ENCODE data around the gene FAM20A.
"Not testable (repeated sequence)": the region's sequence is repeated elsewhere in the genome, so short reads cannot be mapped to it uniquely, and the experiment has no call there.

The FAM20A gene

DNA sequence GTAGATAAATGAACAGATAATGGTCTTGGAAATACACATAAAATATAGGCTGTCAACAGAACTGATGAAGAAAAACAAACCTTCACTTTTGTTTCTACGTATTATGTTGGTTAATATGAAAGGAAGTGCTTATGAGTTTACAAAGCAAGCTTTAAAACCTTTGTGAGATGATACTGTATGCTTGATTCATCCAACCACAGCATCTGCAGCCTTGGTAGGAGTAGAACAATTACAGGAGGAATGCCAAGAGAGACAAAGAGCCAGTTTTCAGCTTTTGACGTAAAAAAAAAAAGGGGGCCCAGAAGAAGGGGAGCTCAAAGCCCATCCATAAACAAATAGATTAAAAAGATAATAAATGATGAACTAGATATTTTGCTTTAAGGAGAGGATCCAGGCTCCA is 13.3 kb downstream of the FAM20A start:
- DNase-seq: no peak

DNA sequence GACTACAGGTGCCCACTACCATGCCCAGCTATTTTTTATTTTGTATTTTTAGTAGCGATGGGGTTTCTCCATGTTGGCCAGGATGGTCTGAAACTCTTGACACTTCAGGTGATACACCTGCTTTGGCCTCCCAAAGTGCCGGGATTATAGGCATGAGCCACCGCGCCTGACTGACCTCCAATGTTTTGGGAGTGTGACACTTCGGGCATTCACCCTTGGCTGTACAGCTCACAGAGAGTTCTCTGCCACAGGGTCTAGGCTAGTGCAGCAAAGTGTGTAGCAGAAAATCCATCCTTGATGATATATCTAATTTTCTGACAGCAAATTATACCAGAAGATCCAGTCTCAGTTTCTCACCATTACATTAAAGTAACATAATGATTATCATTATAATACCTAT is 14.1 kb downstream of the FAM20A start:
- DNase-seq: no peak

DNA sequence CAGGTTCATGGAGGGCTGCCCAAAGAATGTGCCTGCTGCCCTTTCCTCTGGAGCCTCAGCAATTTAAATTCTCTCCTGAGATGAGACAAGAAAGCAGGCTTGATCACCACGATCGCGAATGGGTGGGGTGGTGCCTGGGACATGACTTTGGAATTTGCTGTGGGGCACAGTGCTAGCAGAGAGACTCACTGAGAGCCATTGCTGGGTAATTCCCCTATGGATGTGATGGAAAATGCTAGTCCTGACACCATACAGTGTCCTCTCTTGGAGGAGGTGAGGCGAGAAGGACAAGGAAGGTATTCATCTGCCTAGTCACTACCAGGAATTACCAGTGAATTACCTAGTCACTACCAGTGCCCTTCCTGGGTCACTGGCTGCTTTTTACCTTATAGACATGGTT is 15.5 kb downstream of the FAM20A start:
- DNase-seq: no peak

DNA sequence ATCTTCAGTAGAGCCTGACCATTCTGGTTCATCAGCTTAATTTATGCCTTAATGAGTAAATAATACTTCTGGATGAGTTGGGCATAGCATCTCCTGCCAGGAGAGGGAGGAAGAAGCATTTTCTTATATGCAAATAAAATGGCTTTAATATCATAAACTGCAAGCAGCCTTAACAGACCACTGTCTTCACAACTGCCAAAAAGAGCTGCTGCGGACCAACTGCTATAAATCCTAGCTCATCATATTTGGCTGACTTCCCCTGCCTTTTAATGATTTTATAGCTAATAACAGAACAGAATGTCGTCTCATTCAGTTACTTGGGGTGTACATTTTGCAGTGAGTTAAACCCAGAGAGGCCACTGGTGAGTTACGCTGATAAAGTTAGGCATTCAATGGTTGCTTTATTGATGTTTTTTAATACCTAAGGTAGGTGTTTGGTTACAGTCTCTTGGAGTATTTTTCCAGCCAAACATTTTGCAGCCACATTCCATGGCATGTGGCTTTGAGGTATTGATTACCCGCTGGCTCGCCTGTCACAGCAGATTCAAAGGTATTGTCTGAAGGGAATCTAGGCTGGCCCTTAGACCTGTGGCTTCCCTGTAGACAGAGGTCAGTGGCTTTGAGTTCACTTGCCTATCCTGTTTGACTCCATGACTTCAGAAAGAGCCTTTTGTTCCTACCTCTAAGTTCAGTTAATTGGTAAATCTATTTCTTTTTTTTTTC is 16.4 kb downstream of the FAM20A start:
- no peak for DNase-seq

DNA sequence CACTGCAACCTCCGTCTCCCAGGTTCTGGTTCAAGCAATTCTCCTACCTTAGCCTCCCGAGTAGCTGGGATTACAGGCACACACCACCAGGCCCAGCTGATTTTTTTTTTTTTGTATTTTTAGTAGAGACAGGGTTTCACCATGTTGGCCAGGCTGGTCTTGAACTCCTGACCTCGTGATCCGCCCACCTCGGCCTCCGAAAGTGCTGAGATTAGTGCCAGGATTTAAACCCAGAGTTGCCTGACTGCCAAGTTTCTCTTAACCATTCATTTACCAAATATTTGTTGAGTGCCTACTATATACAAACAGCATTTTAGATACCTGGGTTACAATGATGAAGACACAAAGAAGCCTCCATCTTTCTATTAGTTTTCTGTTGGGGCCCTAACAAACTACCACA is 18.3 kb downstream of the FAM20A start:
- DNase-seq: not testable (repeated sequence)

DNA sequence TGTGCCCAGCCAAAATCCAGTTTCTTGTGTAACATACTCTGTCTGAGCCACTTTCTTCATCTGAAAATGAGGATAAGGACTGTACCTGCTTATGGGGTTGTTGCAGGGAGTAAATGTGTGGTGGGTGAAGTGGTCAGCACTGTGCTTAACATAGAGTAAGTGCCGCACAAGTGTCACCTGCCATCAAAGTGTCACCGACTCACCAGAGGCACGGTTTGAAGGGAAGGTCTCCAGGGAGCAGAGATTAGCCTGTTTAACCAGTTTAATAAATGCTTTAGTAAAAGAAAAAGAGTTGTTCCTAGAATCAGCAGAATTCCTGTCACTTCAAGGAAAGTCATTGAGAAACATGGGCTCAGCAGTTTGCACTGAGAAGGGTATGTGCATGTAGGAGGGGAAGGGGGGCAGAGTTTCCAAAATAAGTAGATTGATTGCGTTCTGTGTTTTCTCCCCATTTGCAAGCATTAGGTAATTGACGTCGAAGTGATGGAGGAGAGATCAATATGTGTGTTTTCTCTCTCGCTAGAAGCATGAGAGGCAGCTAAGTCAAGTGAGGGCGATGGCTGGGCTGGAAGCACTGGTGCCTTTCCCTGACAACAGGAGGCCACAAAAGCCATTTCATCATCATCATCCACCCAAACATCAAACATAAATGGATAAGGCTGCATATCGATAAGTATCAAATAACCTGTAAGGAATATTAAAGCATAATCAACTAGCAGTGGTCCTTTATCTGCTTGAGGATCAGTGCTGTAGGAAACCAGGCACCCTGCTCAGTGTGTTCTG is 19.1 kb downstream of the FAM20A start:
- DNase-seq: no peak

DNA sequence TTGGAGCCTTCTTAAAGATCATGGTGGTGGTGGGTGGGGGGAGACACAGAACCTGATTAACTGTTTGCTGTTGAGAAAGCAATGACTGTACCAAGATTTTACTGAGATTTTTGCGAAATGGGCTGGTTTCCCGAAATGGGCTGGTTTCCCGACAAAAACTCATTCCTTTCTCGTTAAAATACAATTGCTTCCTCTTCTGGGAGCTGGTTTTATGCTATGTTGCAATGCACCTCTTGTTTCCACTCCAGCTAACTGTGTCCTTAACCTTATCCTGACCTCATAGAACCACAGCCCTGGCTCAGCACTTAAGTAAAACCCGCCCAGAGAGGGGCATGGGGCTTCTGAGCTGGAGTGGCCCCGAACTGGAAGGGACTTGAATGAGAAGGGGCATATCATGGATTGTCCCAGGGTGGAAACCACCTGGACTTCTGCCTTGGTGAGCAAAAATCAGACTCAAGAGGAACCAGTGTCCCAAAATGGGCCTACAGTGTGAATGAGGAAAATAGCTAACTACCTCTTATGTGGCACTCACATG is 20.9 kb downstream of the FAM20A start:
- DNase-seq: peak in 2 of 14 donors; percentile 2 to 9

DNA sequence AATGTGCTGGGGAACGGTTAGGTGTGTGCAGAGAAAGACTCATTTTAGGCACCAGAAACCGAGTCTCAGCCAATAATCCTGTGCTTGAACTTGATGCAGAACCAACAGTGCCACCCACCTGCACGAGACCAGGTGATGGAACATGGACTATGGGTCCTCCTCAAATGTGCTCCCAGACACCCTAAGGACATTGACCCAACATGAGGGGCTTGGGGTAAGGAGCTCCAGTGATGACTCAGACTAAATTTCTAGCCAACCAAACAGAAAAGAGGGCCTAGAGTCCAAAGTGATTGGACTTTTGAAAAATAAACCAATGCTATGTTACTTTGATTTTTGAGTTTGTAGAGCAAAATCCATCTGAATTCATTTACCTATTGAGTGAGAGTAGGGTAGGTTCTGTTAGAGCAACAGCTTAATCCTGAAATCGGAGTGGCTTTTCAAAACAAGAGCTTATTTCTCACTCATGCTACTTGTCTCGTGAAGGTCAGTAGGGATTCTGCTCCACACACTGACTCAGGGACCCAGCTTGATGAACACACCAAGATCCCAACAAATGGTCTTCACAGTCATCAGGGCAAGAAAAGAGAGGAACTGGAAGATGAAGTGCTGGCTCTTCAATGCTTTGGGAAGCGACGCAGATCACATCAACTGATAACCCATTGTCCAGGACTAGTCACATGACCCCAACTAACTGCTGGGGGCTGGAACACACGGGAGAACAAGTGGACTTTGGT is 21.8 kb downstream of the FAM20A start:
- no peak for DNase-seq

DNA sequence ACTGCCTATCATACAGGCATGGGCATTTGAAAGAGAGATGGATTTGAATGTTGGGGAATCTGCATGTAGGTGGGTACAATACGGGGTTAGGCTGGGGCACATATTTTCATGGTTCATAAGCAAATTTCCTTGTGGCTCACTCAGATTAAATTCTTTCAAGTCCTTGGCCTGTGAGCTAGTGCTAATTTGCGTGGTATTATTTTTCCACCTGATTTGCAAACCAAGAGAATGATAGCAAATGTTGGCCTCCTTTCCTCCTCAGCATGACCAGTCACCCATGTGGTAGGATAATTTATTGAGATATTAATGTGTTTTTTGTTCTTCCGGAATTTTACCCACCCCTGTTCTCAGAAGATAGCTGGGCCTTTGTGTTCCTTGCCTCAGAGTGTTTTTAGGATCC is 22.9 kb downstream of the FAM20A start:
- DNase-seq: no peak

DNA sequence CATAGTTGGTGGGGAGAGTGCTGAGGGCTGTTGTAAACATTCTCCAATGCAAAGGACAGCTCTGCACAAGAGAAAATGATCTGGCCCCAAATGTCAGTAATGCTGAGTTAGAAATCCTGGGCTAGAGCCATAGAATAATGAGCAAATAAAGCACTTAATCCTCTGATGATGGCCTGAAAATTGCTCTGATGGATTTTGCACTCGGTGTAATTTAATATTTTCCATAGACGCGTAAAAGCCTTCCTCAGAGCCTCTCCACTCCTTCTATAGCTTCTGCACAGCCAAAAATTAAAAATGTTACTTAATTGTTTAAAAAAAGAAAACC is 23.7 kb downstream of the FAM20A start:
- no peak for DNase-seq

DNA sequence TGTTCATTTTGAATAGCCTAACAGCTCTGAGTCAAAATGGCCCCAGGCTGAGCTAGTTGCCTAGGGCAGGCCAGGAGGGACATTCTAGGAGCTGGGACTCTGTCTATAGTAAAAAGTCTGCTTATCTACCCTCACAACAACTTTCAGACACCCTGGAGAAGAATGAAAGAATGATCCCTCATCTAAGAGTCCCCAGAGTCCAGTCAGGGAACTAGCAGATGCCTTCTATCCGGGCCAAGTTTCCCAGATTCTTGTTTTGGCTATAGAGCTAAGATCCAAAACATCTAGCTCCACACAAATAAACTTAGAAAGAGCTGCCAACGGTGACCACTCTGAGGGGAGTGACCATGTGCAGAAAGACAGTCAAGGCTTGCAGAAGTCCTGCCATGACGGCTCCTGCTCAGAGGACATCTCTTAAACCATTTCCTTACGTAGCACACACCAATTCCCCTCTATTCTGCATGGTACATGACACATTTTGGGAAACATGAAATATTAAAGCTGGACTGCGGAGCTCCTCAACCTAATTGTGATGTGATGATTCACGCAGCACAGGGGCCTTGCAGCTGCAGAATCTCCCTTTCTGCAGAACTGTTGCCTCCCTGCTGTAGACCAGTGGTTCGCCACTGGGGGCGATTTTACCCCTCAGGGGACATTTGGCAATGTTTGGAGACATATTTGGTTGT is 24.2 kb downstream of the FAM20A start:
- no peak for DNase-seq

DNA sequence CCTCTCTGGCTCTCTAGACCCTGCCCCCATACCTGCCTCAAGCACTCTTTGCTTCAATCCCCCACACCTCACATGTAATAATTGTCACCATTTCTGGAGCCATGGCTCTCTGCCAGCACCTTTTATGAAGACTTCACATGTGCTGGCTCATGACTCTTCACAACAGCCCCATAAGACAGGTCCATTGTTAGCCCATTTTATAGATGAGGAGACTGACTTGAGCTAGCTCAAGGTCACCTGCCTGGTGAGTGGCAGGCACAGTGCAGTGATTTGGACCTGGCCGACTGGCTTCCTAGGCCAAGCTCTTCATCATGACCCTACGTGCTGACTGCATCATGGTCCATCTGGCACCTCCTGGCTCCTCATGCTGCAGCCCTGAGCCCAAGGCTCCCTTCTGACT is 25.0 kb downstream of the FAM20A start:
- DNase-seq: no peak

DNA sequence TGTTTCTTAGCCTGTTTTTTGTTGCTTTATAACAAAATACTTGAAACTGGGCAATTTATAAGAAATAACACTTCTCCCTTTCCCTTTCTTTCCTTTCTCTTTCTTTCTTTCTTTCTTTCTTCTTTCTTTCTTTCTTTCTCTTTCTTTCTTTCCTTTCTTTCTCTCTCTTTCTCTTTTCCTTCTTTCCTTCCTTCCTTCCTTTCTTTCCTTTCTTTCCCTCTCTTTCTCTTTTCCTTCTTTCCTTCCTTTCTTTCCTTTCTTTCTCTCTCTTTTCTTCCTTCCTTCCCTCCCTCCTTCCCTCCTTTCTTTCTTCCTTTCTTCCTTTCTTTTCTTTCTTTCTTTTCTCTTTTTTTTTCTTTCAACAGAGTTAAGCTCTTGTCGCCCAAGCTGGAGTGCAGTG is 27.8 kb downstream of the FAM20A start:
- DNase-seq: no peak

DNA sequence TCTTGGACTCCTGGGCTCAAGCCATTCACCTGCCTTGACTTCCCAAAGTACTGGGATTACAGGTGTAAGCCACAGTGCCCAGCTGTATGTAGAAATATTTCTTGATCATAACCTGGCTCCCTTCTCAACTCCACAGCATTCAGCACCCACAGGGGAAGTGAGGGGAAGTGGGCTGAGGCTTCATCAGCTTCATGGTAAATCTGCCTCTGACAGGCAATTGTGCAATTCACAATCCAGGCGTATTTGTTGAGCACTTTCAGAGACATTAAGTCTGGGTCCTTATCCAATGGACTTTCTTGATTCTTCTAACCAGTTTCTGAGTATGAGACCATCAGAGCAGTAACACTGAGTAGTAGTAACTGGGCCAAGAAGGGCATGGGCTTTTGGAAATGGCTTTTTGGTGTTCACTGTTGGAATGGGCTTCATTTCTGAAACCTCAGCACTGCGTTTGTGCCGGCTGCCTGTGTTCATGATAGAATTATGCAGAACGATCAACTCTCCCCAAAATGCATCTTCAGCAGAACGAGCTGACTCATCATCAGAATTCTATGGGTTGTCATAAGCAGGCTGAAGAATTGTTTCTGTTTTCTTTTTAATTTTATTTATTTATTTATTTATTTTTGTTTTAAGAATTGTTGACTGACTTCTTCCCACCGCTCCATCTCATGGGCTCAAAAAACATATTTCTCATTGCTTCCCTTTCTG is 28.9 kb downstream of the FAM20A start:
- no peak for DNase-seq

DNA sequence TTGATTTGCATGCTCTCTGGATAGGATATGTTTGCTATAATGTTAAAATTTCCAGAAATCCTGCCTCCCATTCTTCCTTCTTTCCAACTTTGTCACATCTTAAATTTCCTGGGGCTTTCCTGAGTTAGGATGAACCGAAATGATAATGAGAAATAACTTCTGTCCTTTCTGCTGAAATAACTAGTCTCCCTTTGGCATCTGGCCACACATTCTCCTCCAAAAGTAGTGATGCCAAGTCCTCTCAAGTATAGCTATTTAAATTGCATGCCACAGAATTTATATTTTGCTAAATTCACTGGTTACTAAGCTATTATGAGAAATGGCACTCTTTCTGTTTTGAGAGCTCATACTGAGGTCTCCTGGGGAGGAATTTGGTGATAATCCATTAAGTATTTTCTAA is 30.6 kb downstream of the FAM20A start:
- DNase-seq: no peak

DNA sequence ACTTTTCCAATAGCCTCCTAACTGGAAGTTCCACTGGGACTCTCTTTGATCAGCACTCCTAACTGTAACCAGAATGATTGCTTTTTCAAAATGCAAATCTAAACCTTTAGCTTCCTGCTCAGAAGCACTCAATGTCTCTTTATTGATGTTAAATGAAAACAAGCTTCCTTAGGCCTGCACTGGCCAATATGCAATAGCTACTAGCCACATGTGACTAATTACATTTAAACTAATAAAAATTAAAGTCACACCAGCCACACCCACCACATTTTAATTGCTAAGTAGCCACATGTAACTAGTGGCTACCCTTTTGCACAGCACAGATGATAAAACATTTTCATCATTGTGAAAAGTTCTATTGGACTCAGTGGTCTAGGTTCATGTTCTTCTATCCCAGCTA is 31.8 kb downstream of the FAM20A start:
- no peak for DNase-seq

DNA sequence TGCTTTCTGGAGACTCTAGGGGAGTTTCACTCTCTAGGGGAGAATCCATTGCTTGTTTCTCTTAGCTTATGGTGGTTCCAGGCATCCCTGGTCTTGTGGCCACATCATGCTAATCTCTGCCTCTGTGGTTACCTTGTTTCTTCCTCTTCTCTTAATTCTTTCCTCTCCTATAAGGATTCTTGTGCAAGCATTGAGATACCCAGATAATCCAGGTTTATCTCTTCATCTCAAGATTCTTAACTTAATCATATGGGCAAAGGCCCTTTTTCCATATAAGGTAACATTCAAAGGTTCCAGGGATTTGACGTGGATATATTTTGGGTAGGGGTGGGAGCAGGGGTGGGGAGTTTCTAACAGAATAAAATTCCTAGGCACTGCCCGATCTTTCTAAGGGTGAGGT is 32.6 kb downstream of the FAM20A start:
- no peak for DNase-seq

DNA sequence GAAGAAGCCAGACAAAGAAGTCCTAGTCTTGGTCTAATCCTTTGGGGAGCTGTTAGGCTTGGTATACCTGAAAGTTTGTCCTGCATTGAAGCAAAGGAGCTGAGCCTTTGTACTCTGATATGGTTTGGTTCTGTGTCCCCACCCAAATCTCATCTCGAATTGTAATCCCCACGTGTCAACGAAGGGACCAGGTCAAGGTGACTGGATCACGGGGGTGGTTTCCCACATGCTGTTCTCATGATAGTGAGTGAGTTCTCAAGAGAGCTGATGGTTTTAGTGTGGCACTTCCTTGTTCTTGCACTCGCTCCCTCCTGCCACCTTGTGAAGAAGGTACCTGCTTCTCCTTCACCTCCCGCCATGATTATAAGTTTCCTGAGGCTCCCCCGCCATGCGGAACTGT is 33.6 kb downstream of the FAM20A start:
- no peak for DNase-seq

DNA sequence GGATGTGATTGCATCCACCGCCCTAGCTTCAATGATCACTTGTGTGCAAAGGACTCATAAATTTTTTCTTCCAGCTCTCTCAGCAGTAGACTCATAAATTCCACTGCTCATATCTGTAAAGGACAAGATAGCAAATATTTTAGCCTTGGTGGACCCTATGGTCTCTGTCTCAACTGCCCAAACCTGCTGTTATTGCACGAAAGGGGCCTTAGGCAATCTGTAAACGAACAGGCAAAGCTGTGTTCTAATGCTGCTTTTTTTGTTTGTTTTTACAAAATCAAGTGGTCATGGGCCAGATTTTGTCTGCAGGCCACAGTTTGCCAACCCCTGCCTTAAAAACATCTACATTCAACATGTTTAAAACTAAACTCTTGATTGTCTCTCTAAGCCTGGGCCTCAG is 34.1 kb downstream of the FAM20A start:
- DNase-seq: no peak

DNA sequence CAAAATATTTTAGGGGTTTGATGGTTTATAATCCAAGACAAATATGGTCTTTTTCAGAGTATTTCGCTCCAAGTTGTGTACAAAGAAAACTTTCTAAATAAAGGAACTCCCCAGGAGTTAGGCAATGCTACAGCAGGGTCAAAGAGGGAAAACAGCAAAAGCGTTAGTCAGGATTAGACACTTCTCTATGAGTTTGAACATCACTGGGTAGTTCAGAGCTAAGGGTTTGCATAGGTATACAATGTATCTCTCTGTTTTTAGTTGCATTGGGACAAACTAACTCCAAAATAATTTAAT is 34.8 kb downstream of the FAM20A start:
- no peak for DNase-seq

DNA sequence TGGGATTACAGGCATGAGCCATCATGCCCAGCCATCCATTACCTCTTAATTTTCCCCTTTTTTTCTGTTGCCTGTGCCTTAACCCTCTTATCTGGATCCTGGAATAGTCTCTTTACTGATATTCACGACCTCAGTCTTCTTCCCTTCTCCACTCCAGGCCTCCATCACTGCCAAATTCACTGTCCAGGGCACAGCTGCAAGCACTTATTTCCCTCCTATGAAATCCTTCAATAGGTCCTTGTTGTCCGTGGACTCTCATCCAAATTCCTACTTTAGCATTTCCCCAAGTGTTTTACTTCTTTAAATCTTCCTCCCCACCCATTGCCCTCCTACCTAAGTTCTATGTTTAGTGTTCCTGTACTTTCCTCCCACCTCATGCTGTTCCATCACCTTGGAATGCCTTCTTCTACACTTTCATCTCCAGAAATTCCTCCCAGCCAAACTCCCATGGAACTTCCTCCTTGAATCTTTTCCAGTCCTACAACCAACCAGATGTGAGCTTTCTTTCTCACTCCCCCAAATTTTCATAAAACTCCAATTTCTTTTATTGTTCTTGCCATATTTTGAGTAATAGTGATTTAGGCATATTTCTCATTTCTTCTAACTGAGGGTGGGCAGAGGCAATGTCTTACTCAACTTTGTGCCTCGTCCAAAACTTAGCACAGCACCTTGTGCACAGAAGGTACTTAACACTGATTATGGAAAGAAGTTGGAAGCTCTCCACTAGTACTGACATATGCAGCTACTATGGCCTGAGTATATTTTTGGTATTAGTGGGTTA is 35.3 kb downstream of the FAM20A start:
- DNase-seq: no peak

All from C1 segment of cervical spinal cord (tissue), 14 donors.